Measurements from ENCODE around the gene GNAS-AS1.
A peak's percentile ranks its signal among the peaks of the same experiment; 100 is the strongest.

GRCh38 chr20:58839474-58839874 is 11.2 kb downstream of the GNAS-AS1 start:
- peak in 3 of 4 experiments; percentile 48 to 64 (median 50) for TF ChIP-seq CTCF (IDR thresholded peaks at IDR 0.05)
- no peak for TF ChIP-seq POLR2AphosphoS5 (IDR thresholded peaks at IDR 0.05)
- no peak for TF ChIP-seq EP300 (IDR thresholded peaks at IDR 0.05)
- no peak for TF ChIP-seq POLR2A (IDR thresholded peaks at IDR 0.05)
